K562 (cell line): ENCODE results near the gene DTNA. TPM values are rescaled to one million over a fixed set of nuclear protein-coding genes. Genes with fewer than 3 reads are reported as not detected.

Experiments used
- ATAC-seq: fragments of 200-7000 bp; cut with Tn5 transposase; 3 replicates; pipeline ENCODE4 v1.9.1; 2020; ENCODE audit warnings: moderate library complexity
- BruUV-seq: library from RNA; stranded (reverse); fragments of 400-500 nt; replicated peaks from 2 replicates; lab custom pipeline; 2021; lab: Mats Ljungman, UMichigan
- CTCF ChIA-PET: fragments of 300-600 bp; formaldehyde crosslinking; extraction: SDS; loops from one replicate; lab custom pipeline; 2021; ENCODE audit warnings: low intra/inter-chr PET ratio; lab: Yijun Ruan, JAX
- POLR2A ChIA-PET: fragments of 300-600, 350-650 bp; sonication (Branson Sonifier 250); formaldehyde crosslinking; extraction: SDS; loops from one replicate; lab custom pipeline; 2021; ENCODE audit warnings: antibody characterized with exemption, inconsistent platforms; lab: Yijun Ruan, JAX
- DNase-seq, 4 experiments: peaks; one replicate each; pipeline versions ENCODE4 v3.0.0 to v3.0.0-alpha.2; 2011 to 2018; ENCODE audit warnings: low spot score in 3 of 4, mixed read lengths in 3 of 4; ENCODE audit errors: extremely low read depth in 1 of 4
- FAIRE-seq: peaks from 2 replicates; lab custom pipeline; 2011; peaks lifted over from hg19 to GRCh38; lab: Jason Lieb, UNC
- H2AFZ ChIP-seq: 2 replicates; pipeline ENCODE4 v1.6.0; 2011; ENCODE audit warnings: low read depth, low read length, control low read depth, inconsistent platforms
- H3K27ac ChIP-seq: fragments of 200-600 bp; 3 replicates; pipeline ENCODE4 v1.8.0; 2011; ENCODE audit warnings: low read depth, mild to moderate bottlenecking, control low read depth, inconsistent platforms, low read length, moderate library complexity, mixed read lengths; ENCODE audit errors: extremely low read depth
- H3K27me3 ChIP-seq, 2 experiments: fragments of 300-600 bp in 1 of 2; 2 replicates in 1 of 2; 3 replicates in 1 of 2; pipeline versions ENCODE4 v1.6.0 to v1.8.0; 2011; ENCODE audit warnings: inconsistent platforms in 2 of 2, low read length in 2 of 2, mild to moderate bottlenecking in 1 of 2, mixed read lengths in 1 of 2, moderate library complexity in 1 of 2; ENCODE audit not compliant: control insufficient read depth in 2 of 2, insufficient read depth in 2 of 2
- H3K36me3 ChIP-seq: fragments of 300-600 bp; 3 replicates; pipeline ENCODE4 v1.8.0; 2011; ENCODE audit warnings: mild to moderate bottlenecking, low read length, inconsistent platforms; ENCODE audit not compliant: control insufficient read depth, insufficient read depth
- H3K4me1 ChIP-seq, 2 experiments: fragments of 200-600 bp in 1 of 2; replicated peaks in 1 of 2; 2 replicates in 1 of 2; 3 replicates in 1 of 2; pipeline versions ENCODE4 v1.5.1 to v1.8.0; 2011; ENCODE audit warnings: inconsistent platforms in 2 of 2, low read length in 2 of 2, mild to moderate bottlenecking in 1 of 2, mixed read lengths in 1 of 2, moderate library complexity in 1 of 2; ENCODE audit not compliant: control insufficient read depth in 2 of 2, insufficient read depth in 2 of 2
- H3K4me2 ChIP-seq: 2 replicates; pipeline ENCODE4 v1.6.1; 2011; ENCODE audit warnings: low read length, control low read depth, inconsistent platforms, mixed read lengths; ENCODE audit not compliant: insufficient read depth
- H3K4me3 ChIP-seq: fragments of 200-600 bp; sonication (generic), shearing (Covaris generic); 2 replicates; pipeline ENCODE4 v1.5.1; 2016; ENCODE audit warnings: control low read depth, inconsistent platforms
- H3K79me2 ChIP-seq: fragments of 200-600 bp; 3 replicates; pipeline ENCODE4 v1.8.0; 2011; ENCODE audit warnings: low read length, inconsistent platforms; ENCODE audit not compliant: control insufficient read depth, insufficient read depth
- H3K9ac ChIP-seq, 2 experiments: 2 replicates each; pipeline versions ENCODE4 v1.6.0 to v1.6.1; 2011; ENCODE audit warnings: low read depth in 2 of 2, low read length in 2 of 2, control low read depth in 1 of 2, inconsistent platforms in 1 of 2, mild to moderate bottlenecking in 1 of 2, mixed read lengths in 1 of 2; ENCODE audit not compliant: insufficient read depth in 1 of 2
- H3K9me1 ChIP-seq: one replicate; pipeline ENCODE4 v1.6.0; 2011; ENCODE audit warnings: inconsistent platforms, mild to moderate bottlenecking, low read length, moderate library complexity; ENCODE audit not compliant: control insufficient read depth, insufficient read depth
- H3K9me3 ChIP-seq: replicated peaks from 2 replicates; pipeline ENCODE4 v1.5.1; 2011; ENCODE audit warnings: low read depth, low read length, inconsistent platforms; ENCODE audit not compliant: control insufficient read depth, insufficient read depth
- H4K20me1 ChIP-seq: replicated peaks from 2 replicates; pipeline ENCODE4 v1.6.1; 2011; ENCODE audit warnings: low read length, inconsistent platforms, mixed read lengths; ENCODE audit not compliant: control insufficient read depth, insufficient read depth
- MBD2 ChIP-seq: sonication (generic); IDR thresholded peaks from 2 replicates; pipeline ENCODE4 v1.6.1; 2016; ENCODE audit warnings: low read depth, borderline replicate concordance
- RAD21 ChIP-seq, 2 experiments: fragments of 250-450 bp in 1 of 2; fragments of 450-650 bp in 1 of 2; sonication (Bioruptor Pico) in 1 of 2; formaldehyde crosslinking in 1 of 2; IDR thresholded peaks in 1 of 2; conservative IDR thresholded peaks in 1 of 2; 2 replicates each; pipeline versions ENCODE4 v1.4.0 to v1.8.0; 2020 to 2022; ENCODE audit warnings: mild to moderate bottlenecking in 2 of 2, moderate library complexity in 1 of 2
- SMARCA4 ChIP-seq: fragments of 450-650 bp; IDR thresholded peaks from 2 replicates; pipeline ENCODE4 v1.6.1; 2016
- ZNF253 ChIP-seq: fragments of 250-450 bp; sonication (Bioruptor Pico); conservative IDR thresholded peaks from 2 replicates; pipeline ENCODE4 v1.6.1; 2021; ENCODE audit warnings: mild to moderate bottlenecking
- WGBS: fragments of 100-300 bp; shearing (Covaris generic); methylation state at CpG from one replicate; pipeline ENCODE4 v1.1.6; 2016; ENCODE audit warnings: low coverage, mixed read lengths; ENCODE audit not compliant: insufficient coverage; ENCODE audit errors: missing lambda C conversion rate; 5-methylcytosine and 5-hydroxymethylcytosine counted together
- in situ Hi-C: fragments of 300-500 bp; cut with MboI; formaldehyde crosslinking; loops from 4 replicates; pipeline ENCODE4 v1.15.0; 2018; ENCODE audit warnings: inconsistent platforms, mixed read lengths
- intact Hi-C: fragments of 100-400 bp; cut with micrococcal nuclease; formaldehyde crosslinking; loops from 2 replicates; pipeline ENCODE4 v1.14.2; 2022
- polyA plus RNA-seq, 8 experiments: library from polyadenylated mRNA; depleted of rRNA in 4 of 8; stranded (reverse) in 5 of 8; unstranded in 3 of 8; fragments of >200 nt; fragmentation: Nextera tagmentation in 2 of 8; fragmentation: Illumina TruSeq in 1 of 8; extraction: Ambion mirVana in 2 of 8; extraction: Trizol in 1 of 8; gene quantifications; 2 replicates each; pipeline versions ENCODE4 v1.2.1 to v1.2.3, GENCODE V29; 2011 to 2014; ENCODE audit warnings: inconsistent platforms in 1 of 8, missing spikeins in 1 of 8
- total RNA-seq, 7 experiments: library from RNA; depleted of rRNA in 6 of 7; stranded (reverse); fragments of >200 nt in 6 of 7; fragmentation: Illumina TruSeq in 2 of 7; extraction: Trizol in 2 of 7; gene quantifications; 2 replicates each; pipeline versions ENCODE4 v1.2.1 to v1.2.3, GENCODE V29; 2011 to 2021; ENCODE audit warnings: low replicate concordance in 1 of 7
- TF ChIP-seq, protein P1 (sequence below), 3 experiments: IDR thresholded peaks in 2 of 3; conservative IDR thresholded peaks in 1 of 3; 2 replicates each; pipeline ENCODE4 v1.5.1; 2011 to 2012; ENCODE audit warnings: low read length in 3 of 3, mild to moderate bottlenecking in 3 of 3, control low read depth in 2 of 3, improper control_type of control experiment in 1 of 3, inconsistent platforms in 1 of 3, low read depth in 1 of 3, mixed read lengths in 1 of 3, moderate library complexity in 1 of 3; ENCODE audit not compliant: insufficient read depth in 2 of 3

The DTNA gene
- total and polyA plus RNA-seq, 9 of the 15 experiments (the other 6 are each of a cell fraction or from before 2014, with no cell fraction given) = 0.07 to 2.4 (median 0.22) TPM; not detected in 2

DNA sequence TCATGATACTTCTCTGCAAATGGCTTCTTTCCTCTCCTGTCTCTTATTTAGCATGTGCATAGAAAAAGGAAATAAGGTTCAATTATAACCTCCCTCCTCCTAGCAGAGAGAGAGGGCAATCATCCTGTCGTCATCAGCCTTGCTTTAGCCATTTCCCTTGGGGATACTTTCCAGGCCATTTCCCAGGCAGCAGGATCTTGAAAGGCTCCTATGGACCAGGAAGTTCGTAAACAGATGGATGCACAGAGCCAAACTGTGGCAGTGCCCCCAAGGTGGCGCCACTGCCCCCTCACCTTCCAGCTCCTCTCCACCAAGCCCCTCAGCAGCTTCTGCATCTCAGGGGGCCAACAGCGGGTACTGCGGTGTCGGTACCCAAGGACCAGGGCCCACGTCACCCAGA lies 157.4 kb downstream of the DTNA start:
- no peaks in the 10 kb centered on the region for H3K27me3 ChIP-seq
- ChIA-PET POLR2A (no interaction called here), CTCF (interaction anchor here (1.3 kb wide), 1 partner anchor 276 kb away, joined by 4 read pairs; no protein-coding TSS in a partner anchor)
- H4K20me1 ChIP-seq = no peaks in the 10 kb centered on the region
- no peaks in the 10 kb centered on the region for H3K9me3 ChIP-seq
- no peak overlapping the region for H3K9ac ChIP-seq
- H3K36me3 ChIP-seq = no peaks in the 10 kb centered on the region
- no TSS peak for BruUV-seq
- no peaks in the 10 kb centered on the region for H3K9me1 ChIP-seq
- no peak overlapping the region for H3K4me3 ChIP-seq
- no peak overlapping the region for H3K4me2 ChIP-seq
- ATAC-seq (peak; percentile 37; the same call in 1 of the 3 replicates), DNase-seq (peak in 1 of 4 experiments; percentile 12), FAIRE-seq (no peak)
- intact Hi-C loops = loop anchor here (10.0 kb wide), 2 partner anchors 297 to 507 kb away; partner anchors contain the start of gene ZNF396
- TF ChIP-seq ZNF253 (CRISPR knock-in tag) (no peak), RAD21 (CRISPR knock-in tag; conservative IDR thresholded peaks at IDR 0.05 in 1 of 2, IDR thresholded peaks at IDR 0.05 in 1 of 2) (peak; percentile 13 to 31; a peak in 2 of 4 replicates), SMARCA4 (no peak), MBD2 (no peak)
- TF ChIP-seq, protein P1, sequence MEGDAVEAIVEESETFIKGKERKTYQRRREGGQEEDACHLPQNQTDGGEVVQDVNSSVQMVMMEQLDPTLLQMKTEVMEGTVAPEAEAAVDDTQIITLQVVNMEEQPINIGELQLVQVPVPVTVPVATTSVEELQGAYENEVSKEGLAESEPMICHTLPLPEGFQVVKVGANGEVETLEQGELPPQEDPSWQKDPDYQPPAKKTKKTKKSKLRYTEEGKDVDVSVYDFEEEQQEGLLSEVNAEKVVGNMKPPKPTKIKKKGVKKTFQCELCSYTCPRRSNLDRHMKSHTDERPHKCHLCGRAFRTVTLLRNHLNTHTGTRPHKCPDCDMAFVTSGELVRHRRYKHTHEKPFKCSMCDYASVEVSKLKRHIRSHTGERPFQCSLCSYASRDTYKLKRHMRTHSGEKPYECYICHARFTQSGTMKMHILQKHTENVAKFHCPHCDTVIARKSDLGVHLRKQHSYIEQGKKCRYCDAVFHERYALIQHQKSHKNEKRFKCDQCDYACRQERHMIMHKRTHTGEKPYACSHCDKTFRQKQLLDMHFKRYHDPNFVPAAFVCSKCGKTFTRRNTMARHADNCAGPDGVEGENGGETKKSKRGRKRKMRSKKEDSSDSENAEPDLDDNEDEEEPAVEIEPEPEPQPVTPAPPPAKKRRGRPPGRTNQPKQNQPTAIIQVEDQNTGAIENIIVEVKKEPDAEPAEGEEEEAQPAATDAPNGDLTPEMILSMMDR (IDR thresholded peaks at IDR 0.05 in 2 of 3, conservative IDR thresholded peaks at IDR 0.05 in 1 of 3; ENCODE audit: insufficient read depth in 2 of 3, low read depth in 1 of 3, low read length in 3 of 3) = 0 out of 6 replicates have a peak, but pooled peaks have one; percentile 16 to 27 (median 19)
- H2AFZ ChIP-seq = no peak overlapping the region
- no peaks in the 10 kb centered on the region for H3K79me2 ChIP-seq
- no peak overlapping the region for H3K27ac ChIP-seq
- WGBS = 2% methylated on average over 7 of the region's 7 CpGs
- no peaks in the 10 kb centered on the region for H3K4me1 ChIP-seq
- in situ Hi-C loops = no loop called here
